Hepatocyte (in vitro differentiated cells): Measurements from ENCODE around the gene YBX2. TPM values are rescaled to one million over a fixed set of nuclear protein-coding genes. Genes with fewer than 3 reads are reported as not detected.
A peak's percentile ranks its signal among the peaks of the same experiment; 100 is the strongest.

Experiments
- DNase-seq: peaks from one replicate; pipeline ENCODE4 v3.0.0-alpha.2; 2016; ENCODE audit warnings: low spot score
- H2AFZ ChIP-seq: fragments of 200-600 bp; sonication (generic); 2 replicates; pipeline ENCODE4 v1.6.0; 2016; ENCODE audit warnings: antibody characterized with exemption, mild to moderate bottlenecking
- H3K27ac ChIP-seq: fragments of 200-600 bp; sonication (generic); 2 replicates; pipeline ENCODE4 v1.5.1; 2016; ENCODE audit warnings: mild to moderate bottlenecking
- H3K27me3 ChIP-seq: fragments of 200-600 bp; sonication (generic); 2 replicates; pipeline ENCODE4 v1.6.1; 2016
- H3K36me3 ChIP-seq: fragments of 200-600 bp; sonication (generic); replicated peaks from 2 replicates; pipeline ENCODE4 v1.5.1; 2016; ENCODE audit warnings: low read depth; ENCODE audit not compliant: insufficient read depth
- H3K4me1 ChIP-seq: fragments of 200-600 bp; sonication (generic); 2 replicates; pipeline ENCODE4 v1.5.1; 2016; ENCODE audit warnings: mild to moderate bottlenecking, moderate library complexity; ENCODE audit not compliant: insufficient read depth
- H3K4me2 ChIP-seq: fragments of 200-600 bp; sonication (generic); 2 replicates; pipeline ENCODE4 v1.6.0; 2016
- H3K4me3 ChIP-seq: fragments of 200-600 bp; sonication (generic); 2 replicates; pipeline ENCODE4 v1.5.1; 2016; ENCODE audit warnings: mild to moderate bottlenecking
- H3K79me2 ChIP-seq: fragments of 200-600 bp; sonication (generic); 2 replicates; pipeline ENCODE4 v1.6.0; 2017; ENCODE audit warnings: mild to moderate bottlenecking
- H3K9me2 ChIP-seq: fragments of 200-600 bp; sonication (generic); replicated peaks from 2 replicates; pipeline ENCODE4 v1.6.0; 2017; ENCODE audit warnings: mild to moderate bottlenecking; ENCODE audit not compliant: insufficient read depth
- H3K9me3 ChIP-seq: fragments of 200-600 bp; sonication (generic); 2 replicates; pipeline ENCODE4 v1.5.1; 2016; ENCODE audit warnings: low read depth, mild to moderate bottlenecking
- H4K20me1 ChIP-seq: fragments of 200-600 bp; sonication (generic); 2 replicates; pipeline ENCODE4 v1.6.0; 2016; ENCODE audit warnings: mild to moderate bottlenecking; ENCODE audit not compliant: insufficient read depth, poor library complexity, severe bottlenecking
- CTCF ChIP-seq: fragments of 200-600 bp; sonication (generic); IDR thresholded peaks from 2 replicates; pipeline ENCODE4 v1.5.1; 2016; ENCODE audit warnings: antibody characterized with exemption, mild to moderate bottlenecking; ENCODE audit not compliant: poor library complexity
- EZH2 ChIP-seq: fragments of 200-600 bp; sonication (generic); IDR thresholded peaks from 2 replicates; pipeline ENCODE4 v1.6.1; 2016; ENCODE audit warnings: antibody characterized with exemption, mild to moderate bottlenecking, borderline replicate concordance
- EZH2phosphoT487 ChIP-seq: fragments of 200-600 bp; sonication (generic); IDR thresholded peaks from one replicate; pipeline ENCODE4 v1.6.1; 2018; ENCODE audit warnings: antibody characterized with exemption, mild to moderate bottlenecking, low read depth, moderate library complexity; ENCODE audit not compliant: unreplicated experiment, severe bottlenecking
- WGBS: methylation state at CpG from one replicate; pipeline ENCODE4 v1.1.6; 2016; ENCODE audit warnings: low lambda C conversion rate; ENCODE audit errors: missing lambda C conversion rate; 5-methylcytosine and 5-hydroxymethylcytosine counted together
- polyA plus RNA-seq: library from polyadenylated mRNA; unstranded; fragments of >200 nt; fragmentation: Nextera tagmentation; extraction: Ambion mirVana; gene quantifications from 2 replicates; pipeline ENCODE4 v1.2.1, GENCODE V29; 2016
- total RNA-seq: library from RNA; depleted of rRNA; stranded (reverse); fragments of >200 nt; gene quantifications from 2 replicates; pipeline ENCODE4 v1.2.3, GENCODE V29; 2014

Gene YBX2
- total and polyA plus RNA-seq, 2 experiments from 2014 or later, result 1.3 to 1.7 TPM

- no peak for TF ChIP-seq CTCF
- no peak for TF ChIP-seq EZH2phosphoT487
- TF ChIP-seq EZH2, result no peak
- H3K27me3 ChIP-seq, result peaks cover 4% of the 10 kb centered on the region
Measured at GRCh38 chr17:7281074-7281952, 13.1 kb downstream of the YBX2 start, which contains the start of gene SLC2A4. SLC2A4 (plus strand) TSS chr17:7281718; CDS start chr17:7281935, 217 bp downstream.

GRCh38 chr17:7280519-7281073 lies 13.8 kb downstream of the YBX2 start:
- H3K4me2 ChIP-seq, result peak overlapping the region; percentile 86
- H3K4me1 ChIP-seq, result peaks cover 13% of the 10 kb centered on the region
- no peaks in the 10 kb centered on the region for H4K20me1 ChIP-seq
- 2% methylated on average over 29 of the region's 29 CpGs for WGBS
- H3K27me3 ChIP-seq, result peaks cover 4% of the 10 kb centered on the region
- peak; percentile 91 for DNase-seq
- H3K9me3 ChIP-seq, result no peaks in the 10 kb centered on the region
- H2AFZ ChIP-seq, result no peak overlapping the region
- no peaks in the 10 kb centered on the region for H3K9me2 ChIP-seq
- H3K79me2 ChIP-seq, result no peaks in the 10 kb centered on the region
- H3K4me3 ChIP-seq, result no peak overlapping the region
- peak overlapping the region; percentile 24 for H3K27ac ChIP-seq
- TF ChIP-seq EZH2, result no peak
- TF ChIP-seq CTCF, result peak; percentile 87
- no peaks in the 10 kb centered on the region for H3K36me3 ChIP-seq

More at GRCh38 chr17:7281074-7281952, 13.1 kb downstream of the YBX2 start, which contains the start of gene SLC2A4:
- DNase-seq, result peak; percentile 98
- Histone ChIP-seq H3K9me3 (no peaks in the 10 kb centered on the region), H3K9me2 (no peaks in the 10 kb centered on the region), H2AFZ (no peak within 1 kb of the TSS), H3K4me3 (peak within 1 kb of the TSS; percentile 30), H4K20me1 (no peaks in the 10 kb centered on the region), H3K36me3 (no peaks in the 10 kb centered on the region), H3K4me2 (peak within 1 kb of the TSS; percentile 86), H3K4me1 (peaks cover 13% of the 10 kb centered on the region), H3K79me2 (no peaks in the 10 kb centered on the region), H3K27ac (peak within 1 kb of the TSS; percentile 24)
- WGBS, result under 1% methylated on average over 61 of the region's 71 CpGs

- no peak for DNase-seq
- Histone ChIP-seq H3K79me2 (no peaks in the 10 kb centered on the region), H3K36me3 (no peaks in the 10 kb centered on the region), H3K4me1 (peaks cover 13% of the 10 kb centered on the region), H3K4me3 (no peak overlapping the region), H3K27me3 (peaks cover 4% of the 10 kb centered on the region), H3K9me3 (no peaks in the 10 kb centered on the region), H3K4me2 (no peak overlapping the region), H2AFZ (no peak overlapping the region), H4K20me1 (no peaks in the 10 kb centered on the region), H3K27ac (no peak overlapping the region), H3K9me2 (no peaks in the 10 kb centered on the region)
- no peak for TF ChIP-seq CTCF
- WGBS, result 93% methylated on average over 8 of the region's 8 CpGs
Measured at GRCh38 chr17:7279448-7279847, 15.0 kb downstream of the YBX2 start.
